GM18499 (cell line): ENCODE measurements around the gene CWF19L1.
"Not testable (repeated sequence)": the region's sequence is repeated elsewhere in the genome, so short reads cannot be mapped to it uniquely, and the experiment has no call there.

Experiments
- ATAC-seq: cut with Tn5 transposase; IDR thresholded peaks from one replicate; pipeline ENCODE4 v1.9.1; 2021; ENCODE audit warnings: moderate number of reproducible peaks; ENCODE audit not compliant: insufficient read depth, unreplicated experiment

The CWF19L1 gene

DNA sequence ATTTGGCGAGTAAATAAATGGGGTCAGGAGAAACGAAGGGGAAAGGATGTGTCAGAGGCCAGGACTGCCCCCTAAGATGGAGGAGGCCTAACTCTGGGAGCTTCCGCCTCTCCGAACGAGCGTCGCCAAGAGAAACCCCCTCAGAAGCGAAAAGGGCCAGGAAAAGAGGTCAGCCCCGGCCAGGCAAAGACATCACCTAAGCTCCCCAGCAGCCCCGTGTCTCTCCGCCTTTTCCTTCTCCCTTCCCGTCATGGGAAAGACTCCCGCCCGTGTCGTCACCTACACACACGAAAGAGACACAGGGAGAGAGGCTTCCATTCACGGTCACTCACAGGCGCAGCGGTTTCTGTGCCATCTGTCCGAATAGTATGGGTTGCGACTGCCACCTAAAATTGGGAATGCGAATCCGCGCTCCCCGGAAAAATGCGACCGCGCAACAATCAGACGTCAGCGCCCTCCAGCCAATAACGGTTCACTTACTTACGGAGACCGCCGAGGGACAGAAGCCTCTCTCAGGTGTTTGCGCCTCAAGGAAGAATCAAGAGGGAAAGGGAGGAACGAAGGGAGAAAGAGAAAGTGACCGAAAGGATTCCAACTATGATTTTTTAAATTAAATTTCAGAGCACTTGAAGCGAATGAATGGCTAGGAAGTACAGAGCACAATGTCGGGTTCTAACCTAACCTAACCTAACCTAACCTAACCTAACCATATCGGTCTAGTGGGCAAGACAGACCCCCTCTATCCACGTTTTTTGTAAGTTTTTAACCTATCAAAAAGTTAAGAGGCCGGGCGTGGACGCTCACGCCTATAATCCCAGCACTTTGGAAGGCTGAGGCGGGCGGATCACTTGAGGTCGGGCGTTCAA is at the start of gene CWF19L1:
CWF19L1 (minus strand) TSS at position 400 of the 866 bp plus-strand sequence; CDS start at position 355, 45 bp downstream.
- no peak for ATAC-seq

DNA sequence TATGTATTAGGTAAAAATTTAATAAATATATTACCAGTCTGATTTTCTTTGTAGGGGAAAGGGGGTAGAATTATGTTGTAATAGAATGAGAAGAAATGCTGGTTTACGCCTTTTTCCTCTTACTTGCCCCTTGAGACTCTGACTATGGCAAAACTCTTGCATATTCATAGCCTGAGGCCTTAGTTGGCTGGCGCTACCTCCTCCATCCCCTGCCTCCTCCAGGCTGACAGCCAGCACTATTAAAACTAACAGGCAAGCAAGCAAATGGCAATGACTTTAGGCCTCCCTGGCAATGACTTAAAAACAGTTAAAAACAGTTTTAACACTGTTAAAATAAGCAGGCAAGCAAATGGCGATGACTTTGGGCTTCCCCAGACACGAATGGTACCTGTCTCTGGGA is 48.2 kb upstream of the CWF19L1 start:
- no peak for ATAC-seq

DNA sequence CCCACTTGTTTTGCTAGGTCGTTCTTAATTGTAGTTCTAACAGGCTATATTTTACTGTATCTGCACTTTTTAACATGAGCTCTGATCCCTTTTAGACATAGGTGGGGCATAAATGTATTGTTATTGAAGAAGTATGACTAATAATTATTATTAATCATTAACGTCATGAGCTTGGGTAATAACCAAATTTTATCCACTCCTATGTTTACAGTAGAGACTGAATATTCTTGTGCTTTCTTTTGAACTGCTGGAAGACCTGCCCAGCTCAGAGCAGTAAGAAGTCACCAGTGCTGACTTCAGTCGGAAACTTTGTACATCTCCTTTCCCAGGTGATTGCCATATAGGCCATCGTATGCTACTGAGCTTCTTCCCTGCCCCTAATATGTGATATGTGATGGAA is 43.9 kb upstream of the CWF19L1 start:
- ATAC-seq, result no peak

DNA sequence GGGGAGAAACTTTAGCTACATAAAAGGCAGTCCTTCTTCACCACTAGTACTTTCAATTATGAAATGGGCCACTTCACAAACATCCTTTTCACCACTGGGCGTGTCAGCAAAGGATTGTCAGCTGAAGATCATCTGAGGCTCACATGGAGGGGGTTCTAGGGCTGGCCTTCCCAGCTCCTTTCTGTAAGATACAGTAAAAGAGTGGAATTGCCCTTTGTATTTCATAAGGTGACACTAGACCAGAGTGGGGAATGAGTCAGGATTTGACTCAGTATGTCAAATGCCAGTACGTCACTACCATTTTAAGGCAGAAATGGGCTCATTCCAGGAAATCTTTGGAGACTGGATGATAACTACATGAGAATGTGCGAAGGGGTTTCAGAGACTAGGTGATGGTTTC is 40.2 kb upstream of the CWF19L1 start:
- ATAC-seq, result no peak

DNA sequence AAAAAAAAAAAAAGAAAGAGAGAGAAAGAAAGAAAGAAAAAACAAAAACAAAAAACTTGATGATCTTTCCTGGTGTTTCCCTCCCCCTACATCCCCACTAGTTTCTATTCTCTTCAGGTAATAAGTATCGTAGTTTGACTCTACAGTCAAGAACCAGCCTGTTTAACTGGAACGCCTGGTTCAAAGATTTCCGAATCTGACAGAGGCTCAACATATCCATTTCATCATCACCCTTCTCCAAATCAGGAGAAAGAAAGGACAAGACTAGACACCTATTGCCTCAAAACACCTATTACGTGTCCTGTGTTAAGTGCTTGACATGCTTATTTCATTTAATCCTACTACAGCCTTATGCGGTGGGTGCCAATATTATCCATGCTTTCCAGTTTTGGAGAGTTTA is 39.4 kb upstream of the CWF19L1 start:
- no peak for ATAC-seq

DNA sequence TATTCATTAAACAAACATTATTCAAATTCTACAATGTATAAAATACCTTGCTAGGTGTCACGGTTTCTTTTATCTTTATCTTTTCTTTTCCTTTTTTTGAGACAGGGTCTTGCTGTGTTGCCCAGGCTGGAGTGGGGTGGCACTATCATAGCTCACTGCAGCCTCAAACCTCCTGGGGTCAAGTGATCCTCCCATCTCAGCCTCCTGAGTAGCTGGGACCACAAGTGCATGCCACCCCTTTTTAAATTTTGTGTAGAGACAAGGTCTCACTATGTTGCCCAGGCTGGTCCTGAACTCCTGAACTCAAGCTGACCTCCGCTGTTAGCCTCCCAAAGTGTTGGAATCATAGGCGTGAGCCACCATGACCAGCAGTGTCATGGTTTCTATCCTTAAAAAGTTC is 37.0 kb upstream of the CWF19L1 start:
- no peak for ATAC-seq

DNA sequence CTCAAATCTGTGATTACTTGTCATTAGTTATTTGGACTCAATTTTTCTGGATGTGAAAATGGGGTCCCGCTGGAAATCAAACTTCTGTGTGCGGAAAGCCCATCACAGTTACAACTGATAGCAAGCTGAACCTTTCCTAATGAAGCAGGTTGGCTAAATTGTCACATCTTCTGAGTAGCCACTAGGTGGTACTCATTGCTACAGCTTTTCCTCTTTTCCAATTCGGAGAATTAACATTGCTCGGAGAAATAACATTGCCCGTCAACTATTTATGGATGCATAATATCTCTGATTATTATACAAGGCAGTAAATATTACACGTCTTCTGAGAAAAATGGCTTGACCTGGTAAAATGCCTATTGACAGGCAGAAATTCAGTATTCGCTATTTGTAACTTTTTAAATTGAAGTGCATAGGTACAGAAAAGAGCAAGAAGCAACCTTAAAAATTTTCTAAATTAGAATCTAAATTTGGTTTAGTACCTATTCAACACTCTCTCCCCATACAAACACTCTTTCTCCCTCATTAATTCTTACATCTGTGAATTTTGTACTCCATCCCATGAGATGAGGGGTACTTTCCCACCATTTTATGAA is 36.4 kb upstream of the CWF19L1 start:
- ATAC-seq, result no peak

DNA sequence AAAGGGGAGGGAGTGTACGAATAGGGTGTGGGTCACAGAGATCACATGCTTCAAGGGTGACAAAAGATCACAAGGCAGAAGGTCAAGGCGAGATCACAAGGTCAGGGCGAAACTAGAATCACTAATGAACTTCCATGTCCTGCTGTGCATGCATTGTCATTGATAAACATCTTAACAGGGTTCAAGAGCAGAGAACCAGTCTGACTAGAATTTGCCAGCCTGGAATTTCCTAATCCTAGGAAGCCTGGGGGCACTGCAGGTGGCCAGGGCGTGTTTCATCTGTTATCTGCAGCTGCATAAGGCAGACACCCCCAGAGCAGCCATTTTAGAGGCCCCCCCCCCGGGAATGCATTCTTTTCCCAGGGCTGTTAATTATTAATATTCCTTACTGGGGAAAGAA is 33.7 kb upstream of the CWF19L1 start:
- not testable (repeated sequence) for ATAC-seq

DNA sequence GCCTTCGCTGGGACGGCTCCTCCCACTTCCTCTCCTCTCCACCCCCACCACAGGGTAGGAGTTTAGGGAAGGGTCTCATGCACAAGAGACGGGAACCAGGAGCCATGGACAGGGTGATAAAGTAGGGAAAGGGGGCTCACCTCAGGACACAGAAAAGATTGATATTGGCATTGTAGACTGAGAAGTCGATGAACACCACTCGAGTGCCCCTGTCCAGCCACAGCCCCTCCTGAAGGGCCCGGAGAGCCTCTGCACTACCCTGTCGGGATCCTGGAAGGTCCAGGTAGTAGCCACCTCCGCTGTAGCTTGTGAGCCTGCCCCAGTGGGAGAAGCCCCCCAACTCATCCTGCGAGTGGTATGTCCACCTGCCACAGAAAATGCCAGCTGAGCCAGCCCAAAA is 29.8 kb upstream of the CWF19L1 start:
- no peak for ATAC-seq

DNA sequence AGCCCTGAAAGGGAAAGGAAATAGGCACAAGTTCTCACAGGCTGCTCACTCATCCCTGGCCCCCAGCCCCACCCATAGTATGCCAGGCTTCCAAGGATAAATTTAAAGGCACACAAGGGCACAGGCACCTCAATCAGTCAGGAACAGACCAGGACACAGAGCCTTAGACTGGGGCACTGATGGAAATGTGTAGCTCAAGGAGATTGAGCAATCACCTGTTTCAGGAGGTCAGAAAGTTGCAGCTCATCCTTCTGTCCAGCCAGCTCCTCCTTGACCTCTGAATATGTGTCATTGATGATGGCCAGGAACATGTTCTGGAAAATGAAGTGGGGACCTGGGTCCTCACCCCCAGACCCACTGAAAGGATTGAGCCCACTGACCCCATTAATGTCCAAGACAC is 25.6 kb upstream of the CWF19L1 start:
- no peak for ATAC-seq

DNA sequence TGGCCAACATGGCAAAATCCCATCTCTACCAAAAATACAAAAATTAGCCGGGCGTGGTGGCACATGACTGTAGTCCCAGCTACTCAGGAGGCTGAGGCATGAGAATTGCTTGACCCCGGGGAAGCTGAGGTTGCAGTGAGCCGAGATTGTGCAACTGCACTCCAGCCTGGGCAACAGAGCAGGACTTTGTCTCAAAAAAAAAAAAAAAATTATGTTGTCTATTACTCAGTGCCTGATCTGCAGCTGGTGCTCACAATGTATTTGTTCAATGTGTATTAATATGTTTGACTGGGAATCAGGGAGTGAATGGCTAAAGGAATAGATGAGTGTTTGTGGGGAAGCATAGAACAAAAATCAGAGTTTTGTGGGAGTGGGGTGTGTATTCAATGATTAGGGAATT is 24.9 kb upstream of the CWF19L1 start:
- not testable (repeated sequence) for ATAC-seq

DNA sequence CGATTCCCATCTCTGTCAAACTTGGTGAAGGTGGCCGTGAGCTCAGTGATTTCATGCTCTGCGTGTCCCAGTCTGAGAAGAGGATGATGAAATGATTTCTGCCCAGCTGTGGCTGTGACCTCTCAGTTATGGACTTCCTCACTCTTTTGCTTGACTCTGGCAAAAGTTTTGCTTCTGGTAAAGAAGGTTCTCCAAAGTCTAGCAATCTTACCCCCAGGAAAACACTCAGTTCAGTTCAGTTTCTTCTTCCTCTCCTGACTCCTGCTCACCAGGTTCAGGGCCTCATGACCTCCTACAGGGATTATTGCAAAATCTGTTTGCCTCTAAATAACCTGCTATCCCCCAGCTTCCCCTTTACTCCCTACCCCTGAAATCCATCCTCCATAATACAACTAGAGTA is 23.9 kb upstream of the CWF19L1 start:
- no peak for ATAC-seq

DNA sequence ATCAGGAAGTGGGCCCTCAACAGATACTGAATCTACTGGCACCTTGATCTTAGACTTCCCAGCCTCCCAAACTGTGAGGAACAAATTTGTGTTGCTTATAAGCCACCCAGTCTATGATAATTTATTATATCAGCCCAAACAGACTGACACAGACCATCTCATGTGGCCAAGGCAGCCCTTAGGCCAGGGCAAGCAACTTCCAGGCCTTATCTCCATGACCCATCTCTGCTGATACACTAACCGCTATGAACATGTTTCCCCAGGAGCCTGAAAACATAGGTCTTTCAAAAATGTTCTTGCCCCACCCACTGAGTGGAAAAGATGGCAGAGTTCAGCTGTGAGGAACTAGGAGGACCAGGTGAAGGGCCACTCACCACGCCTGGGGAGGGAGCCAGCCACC is 22.2 kb upstream of the CWF19L1 start:
- no peak for ATAC-seq

DNA sequence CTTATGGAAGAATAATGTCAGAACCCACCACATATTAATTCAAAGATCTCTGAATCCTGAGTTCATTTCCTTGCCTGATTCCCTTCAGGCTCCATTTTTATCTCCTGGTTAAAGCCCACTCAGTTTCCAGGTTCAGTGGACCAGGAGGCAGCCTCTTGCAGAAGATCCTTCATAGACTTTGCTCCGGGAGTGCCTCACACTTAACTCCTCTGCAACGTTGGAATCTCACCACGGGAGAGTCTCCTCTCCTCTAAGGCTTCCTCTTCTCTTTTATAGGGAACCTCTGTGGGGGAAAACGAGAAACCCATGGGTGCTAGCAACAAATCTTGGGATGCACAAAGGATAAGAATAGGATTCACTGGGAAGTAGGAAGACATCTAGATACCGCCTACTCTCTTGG is 20.8 kb upstream of the CWF19L1 start:
- no peak for ATAC-seq

DNA sequence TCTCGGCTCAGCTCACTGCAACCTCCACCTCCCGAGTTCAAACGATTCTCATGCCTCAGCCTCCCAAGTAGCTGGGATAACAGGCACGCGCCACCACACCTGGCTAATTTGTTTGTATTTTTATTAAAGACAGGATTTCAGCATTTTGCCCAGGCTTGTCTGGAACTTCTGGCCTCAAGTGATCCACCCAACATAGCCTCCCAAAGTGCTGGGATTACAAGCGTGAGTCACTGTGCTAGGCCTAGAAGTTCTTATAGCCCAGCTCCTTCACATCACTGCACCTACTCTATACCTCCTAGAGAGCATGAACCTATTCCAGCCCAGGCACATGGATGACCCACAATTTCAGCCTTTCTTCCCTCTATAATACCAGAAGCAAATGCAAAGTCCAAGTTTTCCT is 20.3 kb upstream of the CWF19L1 start:
- no peak for ATAC-seq

DNA sequence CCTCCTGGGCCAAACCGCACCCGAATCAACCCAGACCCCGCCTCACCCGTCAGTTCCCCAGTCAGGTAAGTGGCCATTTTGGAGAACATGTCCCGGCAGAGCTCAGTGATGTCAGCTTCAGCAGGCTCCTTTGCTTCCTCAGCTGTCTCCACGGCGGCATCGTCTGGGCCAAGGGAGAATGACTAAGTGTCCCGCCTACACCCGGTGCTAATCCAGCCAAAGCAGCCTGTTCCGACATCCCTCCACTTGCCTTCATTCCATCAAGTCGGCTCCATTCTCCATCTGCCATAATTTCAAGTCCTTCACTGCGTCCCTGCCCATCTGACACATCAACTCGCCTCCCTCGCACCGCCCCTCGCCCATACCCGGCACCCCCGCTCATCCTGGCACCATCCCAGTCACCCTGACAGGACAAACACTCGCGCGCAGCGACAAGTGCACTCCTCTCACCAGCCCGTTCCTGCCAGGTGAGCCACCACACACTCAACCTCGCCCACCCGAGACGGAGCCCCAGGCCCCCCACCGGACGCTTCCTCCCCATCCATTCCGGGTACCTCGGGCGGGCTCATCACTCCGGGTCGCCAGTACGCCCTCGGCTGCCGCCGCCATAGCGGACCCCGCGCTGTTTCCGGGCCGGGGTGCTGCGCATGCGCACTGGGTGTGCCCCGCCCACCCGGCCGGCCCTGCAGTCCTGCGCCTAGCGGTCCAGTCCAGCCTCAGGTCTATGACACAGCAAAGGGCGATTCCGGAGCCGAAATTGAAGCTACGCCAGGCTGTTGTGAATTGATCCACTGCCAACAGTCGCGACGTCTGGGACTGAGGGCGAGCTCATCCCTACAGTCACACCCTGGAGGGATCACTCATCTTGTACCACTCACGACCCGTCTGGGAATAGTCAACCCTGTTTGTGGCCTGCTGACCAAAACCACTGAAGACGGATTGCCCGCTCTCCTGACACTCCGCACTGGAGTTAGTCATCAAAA is 18.9 kb upstream of the CWF19L1 start, which contains the start of gene BLOC1S2:
BLOC1S2 (minus strand) TSS at position 630 of the 983 bp plus-strand sequence; CDS start at position 609, 21 bp downstream.
- peak; percentile 53 for ATAC-seq

DNA sequence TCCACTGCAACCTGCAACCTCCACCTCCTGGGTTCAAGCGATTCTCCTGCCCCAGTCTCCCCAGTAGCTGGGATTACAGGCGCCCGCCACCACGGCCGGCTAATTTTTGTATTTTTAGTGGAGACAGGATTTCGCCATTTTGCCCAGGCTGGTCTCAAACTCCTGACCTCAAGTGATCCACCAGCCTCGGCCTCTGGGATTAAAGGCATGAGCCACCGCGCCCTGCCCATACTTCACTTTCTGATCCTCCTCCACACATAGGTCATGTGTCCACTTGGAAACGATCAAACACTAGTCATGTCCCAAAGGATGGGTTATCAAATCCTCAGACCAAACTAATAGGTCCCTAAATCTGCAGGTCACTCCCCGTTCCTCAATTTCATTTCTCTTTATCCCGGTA is 17.9 kb upstream of the CWF19L1 start:
- not testable (repeated sequence) for ATAC-seq

DNA sequence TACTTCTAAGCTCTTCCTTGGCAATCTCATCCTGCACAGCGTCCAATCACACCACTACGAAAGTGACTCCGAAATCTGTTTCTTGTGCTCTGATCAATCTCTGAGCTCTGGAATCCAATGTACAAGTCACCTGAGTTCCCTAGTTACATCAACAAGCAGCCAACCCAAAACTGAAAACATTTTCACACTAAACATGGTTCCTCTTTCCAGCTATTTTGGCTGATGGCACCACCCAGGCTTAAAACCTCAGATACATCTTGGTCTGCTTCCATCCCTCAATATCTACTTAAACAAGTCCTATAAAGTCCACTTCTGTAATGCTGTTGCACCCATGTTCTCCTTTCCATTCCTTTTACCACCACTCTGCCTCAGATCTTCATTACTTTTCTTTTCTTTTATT is 15.5 kb upstream of the CWF19L1 start:
- no peak for ATAC-seq

DNA sequence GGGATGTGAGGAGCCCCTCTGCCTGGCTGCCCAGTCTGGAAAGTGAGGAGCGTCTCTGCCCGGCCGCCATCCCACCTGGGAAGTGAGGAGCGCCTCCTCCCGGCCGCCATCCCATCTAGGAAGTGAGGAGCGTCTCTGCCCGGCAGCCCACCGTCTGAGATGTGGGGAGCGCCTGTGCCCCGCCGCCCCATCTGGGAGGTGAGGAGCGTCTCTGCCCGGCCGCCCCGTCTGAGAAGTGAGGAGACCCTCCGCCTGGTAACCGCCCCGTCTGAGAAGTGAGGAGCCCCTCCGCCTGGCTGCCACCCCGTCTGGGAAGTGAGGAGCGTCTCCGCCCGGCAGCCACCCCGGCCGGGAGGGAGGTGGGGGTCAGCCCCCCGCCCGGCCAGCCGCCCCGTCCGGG is 9.5 kb upstream of the CWF19L1 start:
- not testable (repeated sequence) for ATAC-seq

DNA sequence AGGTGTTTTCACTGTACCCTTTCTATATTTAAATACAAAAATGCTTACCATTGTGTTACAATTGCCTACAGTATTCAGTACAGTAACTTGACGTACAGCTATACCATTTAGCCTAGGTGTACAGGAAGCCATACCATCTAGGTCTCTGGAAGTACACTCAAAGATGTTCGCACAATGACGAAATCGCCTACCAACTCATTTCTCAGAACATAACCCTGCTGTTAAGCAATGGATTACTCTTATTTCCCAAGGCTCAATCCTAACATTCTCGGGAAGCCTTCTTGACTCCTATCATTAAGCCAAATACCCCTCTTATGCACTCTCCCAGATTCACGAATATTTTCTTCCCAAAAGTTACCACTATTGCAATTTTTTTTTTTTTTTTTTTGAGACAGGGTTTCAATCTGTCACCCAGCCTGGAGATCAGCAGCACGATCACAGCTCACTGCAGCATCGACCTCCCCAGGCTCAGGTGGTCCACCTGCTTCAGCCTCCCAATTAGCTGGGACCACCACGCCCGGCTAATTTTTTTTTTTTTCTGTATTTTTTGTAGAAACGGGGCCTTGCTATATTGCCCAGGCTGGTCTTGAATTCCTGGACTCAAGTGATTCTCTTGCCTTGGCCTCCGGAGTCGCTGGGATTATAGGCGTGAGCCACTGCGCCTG is 1.5 kb downstream of the CWF19L1 start:
- ATAC-seq, result no peak
